Panc1 (cell line): ENCODE data around the gene OVCH1. TPM values are rescaled to one million over a fixed set of nuclear protein-coding genes. Genes with fewer than 3 reads are reported as not detected.
"Not testable (repeated sequence)": the region's sequence is repeated elsewhere in the genome, so short reads cannot be mapped to it uniquely, and the experiment has no call there.

ENCODE experiments used
- ATAC-seq: fragments of 200-7000 bp; cut with Tn5 transposase; 2 replicates; pipeline ENCODE4 v1.9.1; 2020; ENCODE audit warnings: mild to moderate bottlenecking, moderate library complexity
- BruUV-seq: library from RNA; stranded (reverse); fragments of 400-500 nt; replicated peaks from 2 replicates; lab custom pipeline; 2021; lab: Mats Ljungman, UMichigan
- CTCF ChIA-PET: fragments of 300-600 bp; sonication (Branson Sonifier 250); formaldehyde crosslinking; loops from one replicate; lab custom pipeline; 2022; ENCODE audit warnings: antibody characterized with exemption; lab: Charles Lee
- POLR2A ChIA-PET: fragments of 300-600 bp; sonication (Branson Sonifier 250); formaldehyde crosslinking; loops from one replicate; lab custom pipeline; 2022; ENCODE audit warnings: antibody characterized with exemption; lab: Charles Lee
- DNase-seq: peaks from one replicate; pipeline ENCODE4 v3.0.0-alpha.2; 2010; ENCODE audit warnings: low read depth, low spot score
- H3K27ac ChIP-seq: 2 replicates; pipeline ENCODE4 v1.5.1; 2011; ENCODE audit warnings: mild to moderate bottlenecking, low read length, inconsistent platforms
- H3K27me3 ChIP-seq: fragments of 200-500 bp; sonication (Bioruptor generic); 2 replicates; pipeline ENCODE4 v1.6.0; 2014; ENCODE audit warnings: low read length, inconsistent platforms; ENCODE audit not compliant: control insufficient read depth, insufficient read depth
- H3K36me3 ChIP-seq: fragments of 200-500 bp; sonication (Bioruptor generic); 2 replicates; pipeline ENCODE4 v1.5.1; 2014; ENCODE audit warnings: inconsistent platforms, mild to moderate bottlenecking, low read length, moderate library complexity; ENCODE audit not compliant: control insufficient read depth, insufficient read depth
- H3K4me1 ChIP-seq: 2 replicates; pipeline ENCODE4 v1.5.1; 2011; ENCODE audit warnings: inconsistent platforms, mild to moderate bottlenecking, low read length, moderate library complexity; ENCODE audit not compliant: control insufficient read depth, insufficient read depth
- H3K4me3 ChIP-seq, 2 experiments: 2 replicates each; pipeline ENCODE4 v1.5.1; 2011 to 2012; ENCODE audit warnings: low read depth in 2 of 2, low read length in 2 of 2, mild to moderate bottlenecking in 2 of 2, inconsistent platforms in 1 of 2, moderate library complexity in 1 of 2
- H3K9me3 ChIP-seq: fragments of 200-500 bp; sonication (Bioruptor generic); 2 replicates; pipeline ENCODE4 v1.5.1; 2014; ENCODE audit warnings: low read depth, mild to moderate bottlenecking, inconsistent platforms, low read length, moderate library complexity; ENCODE audit not compliant: control insufficient read depth, insufficient read depth
- POLR2AphosphoS5 ChIP-seq: IDR thresholded peaks from 2 replicates; pipeline ENCODE4 v1.6.1; 2012; ENCODE audit warnings: mild to moderate bottlenecking, low read depth, low read length, moderate library complexity
- SIN3A ChIP-seq: IDR thresholded peaks from 2 replicates; pipeline ENCODE4 v1.6.1; 2012; ENCODE audit warnings: low read depth, mild to moderate bottlenecking, low read length, moderate library complexity, borderline replicate concordance; ENCODE audit not compliant: insufficient read depth
- TCF7L2 ChIP-seq: IDR thresholded peaks from 2 replicates; pipeline ENCODE4 v1.6.1; 2011; ENCODE audit warnings: mild to moderate bottlenecking, low read depth, low read length, inconsistent platforms
- in situ Hi-C: cut with HindIII; loops from 2 replicates; pipeline ENCODE4 v1.10.0; 2016; ENCODE audit warnings: low sequenced_read_pairs, low pct_unique_long_range_greater_than_20kb
- intact Hi-C: fragments of 100-400 bp; cut with micrococcal nuclease; formaldehyde crosslinking; loops from one replicate; pipeline ENCODE4 v1.10.0; 2022; ENCODE audit not compliant: unreplicated experiment
- total RNA-seq: library from RNA; stranded (reverse); gene quantifications from one replicate; pipeline ENCODE4 v1.2.1, GENCODE V29; 2021; ENCODE audit not compliant: unreplicated experiment
- TF ChIP-seq, protein P1 (sequence below): fragments of 450-650 bp; IDR thresholded peaks from 2 replicates; pipeline ENCODE4 v1.5.1; 2017; ENCODE audit warnings: mild to moderate bottlenecking
- TF ChIP-seq, protein P2 (sequence below), 2 experiments: IDR thresholded peaks; 2 replicates each; pipeline ENCODE4 v1.6.1; 2011 to 2012; ENCODE audit warnings: low read depth in 2 of 2, control low read depth in 1 of 2, low read length in 1 of 2, mild to moderate bottlenecking in 1 of 2, moderate library complexity in 1 of 2; ENCODE audit not compliant: insufficient read depth in 1 of 2

Gene OVCH1
- total RNA-seq, 1 experiment from 2014 or later = not detected

DNA sequence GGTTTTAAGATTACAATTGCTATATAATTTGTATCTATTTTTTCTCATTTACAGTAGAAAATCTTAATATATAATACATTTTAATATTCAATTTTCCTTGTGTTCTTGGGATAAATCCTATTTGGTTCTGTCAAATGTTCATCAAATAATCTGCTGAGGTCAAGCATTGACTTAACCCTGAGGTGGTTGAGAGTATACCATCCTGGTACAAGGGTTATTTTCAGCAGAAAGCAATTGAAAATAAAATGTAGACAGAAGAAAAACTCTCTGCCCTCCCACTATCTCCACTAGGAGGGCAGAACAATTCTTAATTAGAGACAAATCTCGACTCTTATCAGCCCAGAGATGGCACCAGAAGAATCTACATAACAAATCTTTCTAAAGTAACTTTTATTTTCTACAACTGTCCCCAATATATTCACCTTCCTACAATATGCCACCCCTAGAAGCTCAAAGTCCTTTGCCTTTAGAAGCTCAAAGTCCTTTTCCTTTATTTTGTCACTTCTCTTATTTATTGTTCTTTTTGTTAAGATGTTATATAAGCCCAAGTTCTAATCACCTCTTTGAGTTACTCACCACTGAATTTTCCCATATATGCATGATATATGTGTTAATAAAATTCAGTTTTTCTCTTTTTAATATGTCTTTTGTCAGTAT lies 58.6 kb downstream of the OVCH1 start:
- Histone ChIP-seq H3K27me3 (no peaks in the 10 kb centered on the region; the same call in 1 of the 2 replicates), H3K4me3 (no peak overlapping the region), H3K9me3 (no peaks in the 10 kb centered on the region), H3K4me1 (no peaks in the 10 kb centered on the region), H3K27ac (no peak overlapping the region), H3K36me3 (no peaks in the 10 kb centered on the region)
- ChIA-PET CTCF (no interaction called here), POLR2A (no interaction called here)
- intact Hi-C loops = no loop called here
- no peak for ATAC-seq
- TF ChIP-seq SIN3A = no peak
- TF ChIP-seq TCF7L2 = no peak
- no peak for TF ChIP-seq POLR2AphosphoS5
- TF ChIP-seq, protein P1, sequence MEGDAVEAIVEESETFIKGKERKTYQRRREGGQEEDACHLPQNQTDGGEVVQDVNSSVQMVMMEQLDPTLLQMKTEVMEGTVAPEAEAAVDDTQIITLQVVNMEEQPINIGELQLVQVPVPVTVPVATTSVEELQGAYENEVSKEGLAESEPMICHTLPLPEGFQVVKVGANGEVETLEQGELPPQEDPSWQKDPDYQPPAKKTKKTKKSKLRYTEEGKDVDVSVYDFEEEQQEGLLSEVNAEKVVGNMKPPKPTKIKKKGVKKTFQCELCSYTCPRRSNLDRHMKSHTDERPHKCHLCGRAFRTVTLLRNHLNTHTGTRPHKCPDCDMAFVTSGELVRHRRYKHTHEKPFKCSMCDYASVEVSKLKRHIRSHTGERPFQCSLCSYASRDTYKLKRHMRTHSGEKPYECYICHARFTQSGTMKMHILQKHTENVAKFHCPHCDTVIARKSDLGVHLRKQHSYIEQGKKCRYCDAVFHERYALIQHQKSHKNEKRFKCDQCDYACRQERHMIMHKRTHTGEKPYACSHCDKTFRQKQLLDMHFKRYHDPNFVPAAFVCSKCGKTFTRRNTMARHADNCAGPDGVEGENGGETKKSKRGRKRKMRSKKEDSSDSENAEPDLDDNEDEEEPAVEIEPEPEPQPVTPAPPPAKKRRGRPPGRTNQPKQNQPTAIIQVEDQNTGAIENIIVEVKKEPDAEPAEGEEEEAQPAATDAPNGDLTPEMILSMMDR = no peak
- TF ChIP-seq, protein P2, sequence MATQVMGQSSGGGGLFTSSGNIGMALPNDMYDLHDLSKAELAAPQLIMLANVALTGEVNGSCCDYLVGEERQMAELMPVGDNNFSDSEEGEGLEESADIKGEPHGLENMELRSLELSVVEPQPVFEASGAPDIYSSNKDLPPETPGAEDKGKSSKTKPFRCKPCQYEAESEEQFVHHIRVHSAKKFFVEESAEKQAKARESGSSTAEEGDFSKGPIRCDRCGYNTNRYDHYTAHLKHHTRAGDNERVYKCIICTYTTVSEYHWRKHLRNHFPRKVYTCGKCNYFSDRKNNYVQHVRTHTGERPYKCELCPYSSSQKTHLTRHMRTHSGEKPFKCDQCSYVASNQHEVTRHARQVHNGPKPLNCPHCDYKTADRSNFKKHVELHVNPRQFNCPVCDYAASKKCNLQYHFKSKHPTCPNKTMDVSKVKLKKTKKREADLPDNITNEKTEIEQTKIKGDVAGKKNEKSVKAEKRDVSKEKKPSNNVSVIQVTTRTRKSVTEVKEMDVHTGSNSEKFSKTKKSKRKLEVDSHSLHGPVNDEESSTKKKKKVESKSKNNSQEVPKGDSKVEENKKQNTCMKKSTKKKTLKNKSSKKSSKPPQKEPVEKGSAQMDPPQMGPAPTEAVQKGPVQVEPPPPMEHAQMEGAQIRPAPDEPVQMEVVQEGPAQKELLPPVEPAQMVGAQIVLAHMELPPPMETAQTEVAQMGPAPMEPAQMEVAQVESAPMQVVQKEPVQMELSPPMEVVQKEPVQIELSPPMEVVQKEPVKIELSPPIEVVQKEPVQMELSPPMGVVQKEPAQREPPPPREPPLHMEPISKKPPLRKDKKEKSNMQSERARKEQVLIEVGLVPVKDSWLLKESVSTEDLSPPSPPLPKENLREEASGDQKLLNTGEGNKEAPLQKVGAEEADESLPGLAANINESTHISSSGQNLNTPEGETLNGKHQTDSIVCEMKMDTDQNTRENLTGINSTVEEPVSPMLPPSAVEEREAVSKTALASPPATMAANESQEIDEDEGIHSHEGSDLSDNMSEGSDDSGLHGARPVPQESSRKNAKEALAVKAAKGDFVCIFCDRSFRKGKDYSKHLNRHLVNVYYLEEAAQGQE (IDR thresholded peaks at IDR 0.05; ENCODE audit: insufficient read depth in 1 of 2, low read depth in 2 of 2, low read length in 1 of 2) = no peak
- no TSS peak for BruUV-seq
- in situ Hi-C loops = no loop called here
- DNase-seq = no peak

DNA sequence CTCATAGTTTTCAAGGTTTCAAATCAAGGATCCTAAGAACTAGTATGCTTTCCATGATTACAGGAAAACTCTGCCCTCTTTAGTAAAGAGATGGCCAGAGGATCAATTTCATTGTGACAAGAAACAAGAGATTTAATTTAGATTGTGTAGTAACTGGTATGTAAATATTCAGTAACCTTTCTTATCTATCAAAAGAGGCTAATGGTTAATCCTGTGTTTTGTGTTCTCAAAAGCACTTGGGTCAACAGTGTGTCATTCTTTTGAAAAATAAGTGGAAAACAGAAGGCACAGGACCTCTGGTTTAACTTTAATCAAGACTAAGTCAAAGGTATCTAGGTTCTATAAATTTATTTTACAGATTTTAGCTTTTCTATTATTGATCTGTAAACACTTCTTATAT lies 59.9 kb downstream of the OVCH1 start:
- no peak for ATAC-seq

DNA sequence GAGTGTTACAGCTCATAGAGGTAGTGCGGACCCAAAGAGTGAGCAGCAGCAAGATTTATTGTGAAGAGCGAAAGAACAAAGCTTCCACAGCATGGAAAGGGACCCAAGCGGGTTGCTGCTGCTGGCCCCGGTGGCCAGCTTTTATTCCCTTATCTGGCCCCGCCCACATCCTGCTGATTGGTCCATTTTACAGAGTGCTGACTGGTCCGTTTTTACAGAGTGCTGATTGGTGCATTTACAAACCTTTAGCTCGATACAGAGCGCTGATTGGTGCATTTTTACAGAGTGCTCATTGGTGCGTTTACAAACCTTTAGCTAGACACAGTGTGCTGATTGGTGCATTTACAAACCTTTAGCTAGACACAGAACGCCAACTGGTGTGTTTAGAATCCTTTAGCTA lies 60.7 kb downstream of the OVCH1 start:
- H3K4me1 ChIP-seq, POLR2A ChIA-PET, CTCF ChIA-PET, DNase-seq, H3K36me3 ChIP-seq, H3K4me3 ChIP-seq, H3K9me3 ChIP-seq, BruUV-seq, H3K27ac ChIP-seq, intact Hi-C loops, in situ Hi-C loops, ATAC-seq, H3K27me3 ChIP-seq: not testable (repeated sequence)

More for the DNA sequence above, 59.9 kb downstream of the OVCH1 start:
- Histone ChIP-seq H3K4me3 (no peak overlapping the region), H3K36me3 (no peaks in the 10 kb centered on the region), H3K9me3 (no peaks in the 10 kb centered on the region), H3K27me3 (no peaks in the 10 kb centered on the region; the same call in 1 of the 2 replicates), H3K4me1 (no peaks in the 10 kb centered on the region), H3K27ac (no peak overlapping the region)
- in situ Hi-C loops (no loop called here), intact Hi-C loops (no loop called here)
- no TSS peak for BruUV-seq
- ChIA-PET CTCF (no interaction called here), POLR2A (no interaction called here)
- no peak for DNase-seq
- TF ChIP-seq, protein P2 (IDR thresholded peaks at IDR 0.05; ENCODE audit: insufficient read depth in 1 of 2, low read depth in 2 of 2, low read length in 1 of 2) = no peak
- TF ChIP-seq, protein P1 = no peak
